Thoracic aorta (tissue), 2 donors: ENCODE data around the gene ZSCAN20. TPM values are rescaled to one million over a fixed set of nuclear protein-coding genes. Genes with fewer than 3 reads are reported as not detected.
"Not testable (repeated sequence)": the region's sequence is repeated elsewhere in the genome, so short reads cannot be mapped to it uniquely, and the experiment has no call there.

Experiments
- ATAC-seq: fragments of 150-250 bp; one replicate; pipeline ENCODE4 v1.8.0; 2017; ENCODE audit warnings: low read depth; ENCODE audit not compliant: insufficient number of reproducible peaks, low FRiP score
- DNase-seq: peaks from one replicate; pipeline ENCODE4 v3.0.0-alpha.2; 2020; ENCODE audit warnings: low spot score
- H3K27ac ChIP-seq, 2 donors: fragments of 200-600 bp; sonication (generic); 1 replicate in 1 of 2; 2 replicates in 1 of 2; pipeline ENCODE4 v1.5.1; 2016; ENCODE audit warnings: mild to moderate bottlenecking in 2 of 2, moderate library complexity in 2 of 2
- H3K27me3 ChIP-seq: fragments of 200-600 bp; sonication (generic); replicated peaks from 2 replicates; pipeline ENCODE4 v1.6.0; 2016; ENCODE audit warnings: mild to moderate bottlenecking; ENCODE audit not compliant: insufficient read depth
- H3K36me3 ChIP-seq: fragments of 200-600 bp; sonication (generic); one replicate; pipeline ENCODE4 v1.5.1; 2016
- H3K4me1 ChIP-seq, 2 donors: fragments of 200-600 bp; sonication (generic); 1 replicate in 1 of 2; 2 replicates in 1 of 2; pipeline versions ENCODE4 v1.5.1 to v1.6.0; 2016; ENCODE audit warnings: low read depth in 2 of 2, mild to moderate bottlenecking in 1 of 2; ENCODE audit not compliant: control insufficient read depth in 1 of 2
- H3K4me3 ChIP-seq: fragments of 200-600 bp; sonication (generic); 2 replicates; pipeline ENCODE4 v1.5.1; 2016; ENCODE audit warnings: mild to moderate bottlenecking
- H3K9me3 ChIP-seq: fragments of 200-600 bp; sonication (generic); 2 replicates; pipeline ENCODE4 v1.5.1; 2016
- CTCF ChIP-seq: fragments of 200-600 bp; sonication (generic); IDR thresholded peaks from one replicate; pipeline ENCODE4 v1.5.1; 2019; ENCODE audit warnings: antibody characterized with exemption
- total RNA-seq, 2 donors: library from RNA; depleted of rRNA; stranded (reverse); fragments of >200 nt; gene quantifications; one replicate each; pipeline versions ENCODE4 v1.1.0 to v1.2.3, GENCODE V29; 2016

Gene ZSCAN20
- total RNA-seq, 2 donors from 2014 or later: 7.6 to 15.4 TPM

- no peak for DNase-seq
- Histone ChIP-seq H3K27ac (no peak overlapping the region), H3K4me1 (no peaks in the 10 kb centered on the region), H3K4me3 (no peak overlapping the region), H3K9me3 (no peaks in the 10 kb centered on the region), H3K36me3 (no peaks in the 10 kb centered on the region), H3K27me3 (no peaks in the 10 kb centered on the region)
- no peak for ATAC-seq
- TF ChIP-seq CTCF: no peak
These were observed 35.2 kb downstream of the ZSCAN20 start for GRCh38 chr1:33507661-33508060.

GRCh38 chr1:33508151-33508550 is 35.7 kb downstream of the ZSCAN20 start:
- ATAC-seq: no peak
- no peak for TF ChIP-seq CTCF
- Histone ChIP-seq H3K9me3 (no peaks in the 10 kb centered on the region), H3K4me3 (no peak overlapping the region), H3K27me3 (no peaks in the 10 kb centered on the region), H3K4me1 (no peaks in the 10 kb centered on the region), H3K27ac (no peak overlapping the region), H3K36me3 (no peaks in the 10 kb centered on the region)
- no peak for DNase-seq

- not testable (repeated sequence) for H3K27ac ChIP-seq, H3K4me1 ChIP-seq, H3K4me3 ChIP-seq, DNase-seq, H3K9me3 ChIP-seq, H3K27me3 ChIP-seq, H3K36me3 ChIP-seq, ATAC-seq
These were observed 36.8 kb downstream of the ZSCAN20 start for GRCh38 chr1:33509276-33509675.

GRCh38 chr1:33512226-33513011 is 40.0 kb downstream of the ZSCAN20 start:
- ATAC-seq (no peak), DNase-seq (no peak)
- H3K27me3 ChIP-seq: no peaks in the 10 kb centered on the region
- H3K4me3 ChIP-seq: no peak overlapping the region
- no peaks in the 10 kb centered on the region for H3K9me3 ChIP-seq
- TF ChIP-seq CTCF: no peak
- no peaks in the 10 kb centered on the region for H3K4me1 ChIP-seq
- H3K27ac ChIP-seq: no peak overlapping the region
- H3K36me3 ChIP-seq: no peaks in the 10 kb centered on the region

GRCh38 chr1:33515112-33515511 is 42.7 kb downstream of the ZSCAN20 start:
- Histone ChIP-seq H3K27me3 (no peaks in the 10 kb centered on the region), H3K4me1 (no peaks in the 10 kb centered on the region), H3K9me3 (no peaks in the 10 kb centered on the region), H3K4me3 (no peak overlapping the region), H3K36me3 (no peaks in the 10 kb centered on the region), H3K27ac (no peak overlapping the region)
- TF ChIP-seq CTCF: no peak
- no peak for DNase-seq
- no peak for ATAC-seq

- no peak overlapping the region for H3K4me3 ChIP-seq
- H3K27ac ChIP-seq: no peak overlapping the region
- no peak for TF ChIP-seq CTCF
- no peaks in the 10 kb centered on the region for H3K4me1 ChIP-seq
- H3K9me3 ChIP-seq: no peaks in the 10 kb centered on the region
- H3K27me3 ChIP-seq: no peaks in the 10 kb centered on the region
- ATAC-seq (no peak), DNase-seq (no peak)
- no peaks in the 10 kb centered on the region for H3K36me3 ChIP-seq
These were observed 43.2 kb downstream of the ZSCAN20 start for GRCh38 chr1:33515607-33516006.
